Astrocyte of the spinal cord (primary cell): ENCODE data around the gene ZSWIM7.

Experiments used
- DNase-seq: peaks from one replicate; pipeline ENCODE4 v3.0.0; 2011; ENCODE audit warnings: low read depth, low spot score
- H3K4me3 ChIP-seq: 2 replicates; pipeline ENCODE4 v1.5.1; 2011; ENCODE audit warnings: low read depth, mild to moderate bottlenecking, low read length, moderate library complexity
- in situ Hi-C: cut with HindIII; loops from 2 replicates; pipeline ENCODE4 v1.10.0; 2017; ENCODE audit warnings: low sequenced_read_pairs
- TF ChIP-seq, protein P1 (sequence below): IDR thresholded peaks from 2 replicates; pipeline ENCODE4 v1.5.1; 2012; ENCODE audit warnings: low read depth, mild to moderate bottlenecking, low read length, inconsistent platforms

The ZSWIM7 gene

DNA sequence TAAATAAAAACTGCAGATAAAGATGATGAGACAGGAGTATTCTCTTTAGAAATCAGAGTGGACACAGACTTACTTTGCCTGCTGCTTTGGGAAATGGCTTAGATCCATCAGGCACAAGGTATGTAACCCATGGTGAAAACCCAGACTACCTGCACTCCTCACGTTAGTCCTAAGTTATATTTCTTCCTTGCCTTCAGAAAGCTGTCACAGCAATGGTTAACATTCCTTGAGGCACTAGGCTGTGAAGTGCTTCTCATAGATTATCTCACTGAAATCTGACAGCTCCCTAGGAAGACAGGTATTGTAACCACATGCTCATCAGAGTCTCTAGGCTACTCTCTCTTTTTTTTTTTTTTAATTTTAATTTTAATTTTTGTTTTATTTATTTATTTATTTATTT is 20.9 kb downstream of the ZSWIM7 start:
- no peak overlapping the region for H3K4me3 ChIP-seq
- in situ Hi-C loops: no loop called here
- no peak for DNase-seq
- TF ChIP-seq, protein P1, sequence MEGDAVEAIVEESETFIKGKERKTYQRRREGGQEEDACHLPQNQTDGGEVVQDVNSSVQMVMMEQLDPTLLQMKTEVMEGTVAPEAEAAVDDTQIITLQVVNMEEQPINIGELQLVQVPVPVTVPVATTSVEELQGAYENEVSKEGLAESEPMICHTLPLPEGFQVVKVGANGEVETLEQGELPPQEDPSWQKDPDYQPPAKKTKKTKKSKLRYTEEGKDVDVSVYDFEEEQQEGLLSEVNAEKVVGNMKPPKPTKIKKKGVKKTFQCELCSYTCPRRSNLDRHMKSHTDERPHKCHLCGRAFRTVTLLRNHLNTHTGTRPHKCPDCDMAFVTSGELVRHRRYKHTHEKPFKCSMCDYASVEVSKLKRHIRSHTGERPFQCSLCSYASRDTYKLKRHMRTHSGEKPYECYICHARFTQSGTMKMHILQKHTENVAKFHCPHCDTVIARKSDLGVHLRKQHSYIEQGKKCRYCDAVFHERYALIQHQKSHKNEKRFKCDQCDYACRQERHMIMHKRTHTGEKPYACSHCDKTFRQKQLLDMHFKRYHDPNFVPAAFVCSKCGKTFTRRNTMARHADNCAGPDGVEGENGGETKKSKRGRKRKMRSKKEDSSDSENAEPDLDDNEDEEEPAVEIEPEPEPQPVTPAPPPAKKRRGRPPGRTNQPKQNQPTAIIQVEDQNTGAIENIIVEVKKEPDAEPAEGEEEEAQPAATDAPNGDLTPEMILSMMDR: no peak

DNA sequence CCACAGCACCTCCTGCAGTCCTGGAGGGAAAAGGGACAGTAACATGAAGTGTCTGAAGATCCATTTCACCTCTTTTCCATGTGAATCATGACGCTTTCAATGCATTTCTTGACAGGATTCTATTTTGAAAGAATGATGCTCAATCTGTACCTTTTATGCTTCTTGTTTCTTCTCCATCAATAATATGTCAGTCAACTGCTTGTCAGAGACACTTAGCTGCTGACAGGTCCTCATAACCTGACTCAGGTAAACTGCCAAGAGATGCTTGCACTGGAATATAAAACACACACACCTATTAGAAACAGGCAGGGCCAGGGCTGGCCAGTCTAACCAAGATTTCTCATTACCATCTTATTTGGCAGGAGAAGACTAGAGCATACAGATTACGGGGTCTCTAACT is 21.6 kb downstream of the ZSWIM7 start:
- TF ChIP-seq, protein P1: no peak
- H3K4me3 ChIP-seq: no peak overlapping the region
- in situ Hi-C loops: no loop called here
- no peak for DNase-seq

DNA sequence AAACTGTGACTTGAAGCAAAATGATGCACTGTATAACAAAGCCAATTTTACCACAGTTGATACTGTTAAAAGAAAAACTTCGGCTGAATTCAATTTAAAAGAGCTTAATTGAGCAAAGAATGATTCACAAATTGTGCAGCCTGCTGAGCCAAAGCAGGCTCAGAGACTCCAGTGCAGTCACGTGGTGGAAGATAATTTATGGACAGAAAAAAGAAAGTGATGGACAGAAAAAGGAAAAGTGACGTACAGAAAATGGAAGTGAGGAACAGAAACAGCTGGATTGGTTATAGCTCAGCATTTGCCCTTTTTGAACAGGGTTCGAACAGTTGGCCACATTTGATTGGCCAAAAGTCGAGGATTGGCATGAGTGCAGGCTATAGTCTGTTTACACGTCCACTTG is 25.7 kb downstream of the ZSWIM7 start:
- in situ Hi-C loops: no loop called here
- DNase-seq: no peak
- TF ChIP-seq, protein P1: no peak
- H3K4me3 ChIP-seq: no peak overlapping the region

DNA sequence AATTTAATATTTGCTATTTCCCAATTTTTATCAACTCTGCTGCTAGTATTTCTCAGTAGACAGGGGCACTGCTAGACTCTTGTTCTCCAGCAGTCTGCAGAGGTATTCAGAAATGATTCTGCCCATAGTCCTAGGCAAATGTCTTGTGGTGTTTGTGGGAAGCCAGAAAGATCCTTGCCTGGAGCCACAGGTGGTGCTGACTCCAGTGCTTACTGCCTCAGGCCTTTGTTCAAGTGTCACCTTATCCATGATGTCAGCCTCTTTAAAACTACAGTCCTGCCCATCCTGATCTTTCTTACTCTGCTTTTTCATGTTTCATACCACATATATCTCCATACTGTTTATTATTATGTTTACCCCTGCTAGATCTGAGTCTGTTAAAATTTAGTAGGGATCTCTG is 26.5 kb downstream of the ZSWIM7 start:
- TF ChIP-seq, protein P1: no peak
- in situ Hi-C loops: no loop called here
- no peak overlapping the region for H3K4me3 ChIP-seq
- no peak for DNase-seq

GRCh38 chr17:15972497-15972951 is 27.0 kb downstream of the ZSWIM7 start:
- in situ Hi-C loops: no loop called here
- TF ChIP-seq, protein P1: no peak
- H3K4me3 ChIP-seq: no peak overlapping the region
- no peak for DNase-seq

GRCh38 chr17:15971882-15972281 is 27.6 kb downstream of the ZSWIM7 start:
- TF ChIP-seq, protein P1: no peak
- in situ Hi-C loops: no loop called here
- H3K4me3 ChIP-seq: no peak overlapping the region
- DNase-seq: no peak
